NK-92 (cell line): ENCODE measurements around the gene RMDN3.

Experiments used
- DNase-seq: peaks from one replicate; lab custom pipeline; 2025; ENCODE audit not compliant: unreplicated experiment; lab: John Stamatoyannopoulos, UW

The RMDN3 gene

GRCh38 chr15:40754883-40755811, at the start of gene RMDN3:
Gene RMDN3, minus strand, starts transcription at chr15:40755254. Its CDS starts 471 bp downstream, at chr15:40754783.
- peak; percentile 55 for DNase-seq

- no peak for DNase-seq
Measured at GRCh38 chr15:40803688-40804087, 48.6 kb upstream of the RMDN3 start.

- no peak for DNase-seq
Measured at GRCh38 chr15:40803076-40803475, 48.0 kb upstream of the RMDN3 start.

GRCh38 chr15:40799523-40799922, 44.5 kb upstream of the RMDN3 start:
- no peak for DNase-seq

- no peak for DNase-seq
Measured at GRCh38 chr15:40796512-40796911, 41.5 kb upstream of the RMDN3 start.

- no peak for DNase-seq
Measured at GRCh38 chr15:40796041-40796440, 41.0 kb upstream of the RMDN3 start.

DNA sequence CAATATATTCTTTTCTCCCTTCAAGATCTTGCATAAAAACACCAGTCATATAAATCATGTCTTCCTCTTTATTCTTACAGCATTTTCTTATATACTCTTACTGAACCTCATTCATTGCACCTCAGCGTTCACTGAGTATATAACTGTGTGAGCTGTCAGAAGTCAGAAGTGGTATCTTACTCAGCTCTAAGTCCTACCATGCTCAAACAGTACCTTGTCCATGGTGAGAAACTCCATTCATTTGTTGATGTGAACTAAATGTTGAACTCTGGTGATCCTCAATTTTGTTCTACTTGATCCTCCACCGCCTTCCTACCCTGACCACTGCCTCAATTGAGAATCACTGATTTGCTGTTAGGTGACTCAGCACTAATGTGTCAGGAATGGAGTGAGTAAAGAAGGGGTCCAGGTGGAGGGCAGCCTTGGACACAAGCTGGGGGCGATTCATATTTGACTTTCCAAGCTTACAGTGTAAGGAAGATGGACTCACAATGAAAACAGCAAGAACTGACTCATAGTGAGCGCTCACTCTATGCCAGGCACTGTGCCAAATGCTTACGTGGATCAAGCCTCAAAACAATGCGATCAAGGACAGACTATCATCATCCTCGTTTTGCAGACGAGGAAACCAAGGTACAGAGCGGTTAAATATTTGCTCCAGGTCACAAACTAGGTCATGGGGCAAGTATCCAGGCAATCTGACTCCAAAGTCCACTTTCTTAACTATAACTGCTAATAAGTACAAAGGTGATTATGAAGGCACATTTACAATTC, 38.3 kb upstream of the RMDN3 start:
- DNase-seq = no peak

GRCh38 chr15:40792394-40792793, 37.3 kb upstream of the RMDN3 start:
- no peak for DNase-seq

DNA sequence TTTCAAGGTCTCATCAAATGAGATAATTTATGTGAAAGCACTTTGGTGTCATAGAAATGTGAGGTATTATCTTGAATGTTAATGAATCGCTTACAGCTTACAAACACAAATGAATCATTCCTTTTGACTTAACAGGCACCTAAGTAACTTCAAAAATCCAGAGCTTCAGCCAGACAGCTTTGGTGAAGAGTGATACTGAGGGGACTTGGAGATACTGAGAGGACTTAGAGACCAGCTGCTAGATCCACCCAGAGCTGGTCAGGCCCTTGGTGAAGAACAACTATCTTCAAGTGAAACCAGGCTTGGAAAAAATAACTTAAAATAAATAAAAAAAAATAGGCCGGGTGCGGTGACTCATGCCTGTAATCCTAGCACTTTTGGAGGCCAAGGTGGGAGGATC, 35.7 kb upstream of the RMDN3 start:
- no peak for DNase-seq

- DNase-seq = no peak
Measured at GRCh38 chr15:40789999-40790398, 34.9 kb upstream of the RMDN3 start.

- DNase-seq = no peak
Measured at GRCh38 chr15:40789119-40789518, 34.1 kb upstream of the RMDN3 start.

DNA sequence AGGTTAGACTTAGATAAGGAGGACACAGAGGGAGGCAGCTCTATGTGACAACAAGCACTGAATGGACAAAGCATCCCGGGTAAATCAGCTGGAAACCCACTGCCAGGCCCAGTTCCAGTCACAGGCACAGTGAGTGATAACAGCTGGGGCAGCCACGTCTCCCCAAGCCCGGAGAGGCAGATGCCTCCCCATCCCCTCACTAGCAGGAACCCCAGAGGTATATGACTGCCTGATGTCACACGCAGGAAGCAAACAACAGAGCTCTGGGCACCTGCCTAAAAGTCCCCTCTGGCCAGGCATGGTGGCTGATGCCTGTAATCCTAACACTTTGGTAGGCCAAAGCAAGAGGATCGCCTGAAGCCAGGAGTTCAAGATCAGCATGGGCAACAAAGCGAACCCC, 32.9 kb upstream of the RMDN3 start:
- DNase-seq = no peak

DNA sequence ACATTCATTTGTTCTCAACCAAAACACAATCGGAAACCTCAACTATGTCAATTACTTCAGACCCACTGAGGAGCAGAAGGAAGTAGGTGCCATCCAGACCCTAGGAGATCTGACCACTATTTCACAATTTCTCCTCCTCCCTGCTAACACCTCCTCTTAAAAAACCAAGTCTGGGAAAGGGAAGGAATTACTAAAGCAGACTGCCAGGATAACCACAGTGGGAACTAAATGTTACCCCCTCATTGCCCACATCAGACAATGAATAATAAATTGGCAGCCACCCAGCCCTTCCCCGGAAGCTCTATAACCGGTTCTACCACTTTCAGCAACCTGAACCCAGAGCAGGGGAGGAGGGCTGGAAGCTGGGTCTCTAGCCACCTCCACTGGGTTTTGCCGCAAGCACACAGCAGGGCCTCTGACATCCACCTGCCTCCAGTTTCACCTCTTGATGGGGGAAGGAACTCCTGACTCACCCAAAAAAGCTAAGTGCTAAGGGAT, 32.3 kb upstream of the RMDN3 start:
- no peak for DNase-seq

GRCh38 chr15:40785814-40786213, 30.8 kb upstream of the RMDN3 start:
- no peak for DNase-seq

DNA sequence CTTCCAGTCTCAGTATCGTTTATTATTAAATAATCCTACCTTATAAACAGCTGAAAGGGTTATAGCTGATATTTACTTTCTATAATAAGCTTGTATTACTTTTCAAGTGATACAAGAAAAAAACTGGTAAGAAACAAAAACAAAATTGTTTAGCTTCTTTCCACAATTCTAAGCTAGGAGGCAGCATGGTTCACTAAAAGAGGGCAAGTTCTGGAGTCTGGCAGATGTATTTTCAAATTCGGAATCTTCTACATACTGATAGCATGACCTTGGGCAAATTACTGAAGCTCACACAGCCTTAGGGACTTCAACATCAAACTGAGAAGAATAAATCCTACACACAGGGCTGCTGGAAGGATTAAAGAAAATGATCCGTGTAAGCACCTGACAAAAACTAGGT, 30.1 kb upstream of the RMDN3 start:
- no peak for DNase-seq

GRCh38 chr15:40782609-40783227, 27.7 kb upstream of the RMDN3 start:
- no peak for DNase-seq

DNA sequence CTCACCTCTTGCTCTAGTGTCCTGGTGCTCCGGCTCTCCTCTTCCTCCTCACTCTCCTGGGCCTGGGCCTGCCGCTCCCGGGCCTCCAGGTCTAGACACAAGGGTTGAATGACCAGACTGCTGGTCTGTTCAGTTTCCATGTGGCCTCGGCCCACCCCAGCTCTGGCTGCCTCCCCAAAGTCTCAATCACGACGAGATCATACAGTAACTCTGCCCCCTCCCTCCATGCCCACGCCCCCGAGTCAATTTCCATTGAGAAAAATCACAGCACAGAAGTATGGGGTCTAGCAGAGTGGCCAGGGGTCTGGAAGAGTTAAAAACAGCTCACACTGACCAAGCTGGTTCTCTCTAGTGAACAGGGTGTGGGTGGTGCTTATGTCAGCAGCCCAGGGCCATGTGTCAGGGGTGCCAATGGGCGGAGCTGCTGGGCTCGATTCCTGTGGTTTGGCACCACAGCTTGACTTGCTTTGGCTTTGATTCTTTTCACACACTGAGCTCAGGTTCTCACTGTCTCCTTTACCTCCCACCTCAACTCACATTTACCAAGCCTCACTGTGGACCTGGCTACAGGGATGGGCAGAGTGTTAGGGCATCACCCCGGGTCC, 21.6 kb upstream of the RMDN3 start:
- DNase-seq = no peak

DNA sequence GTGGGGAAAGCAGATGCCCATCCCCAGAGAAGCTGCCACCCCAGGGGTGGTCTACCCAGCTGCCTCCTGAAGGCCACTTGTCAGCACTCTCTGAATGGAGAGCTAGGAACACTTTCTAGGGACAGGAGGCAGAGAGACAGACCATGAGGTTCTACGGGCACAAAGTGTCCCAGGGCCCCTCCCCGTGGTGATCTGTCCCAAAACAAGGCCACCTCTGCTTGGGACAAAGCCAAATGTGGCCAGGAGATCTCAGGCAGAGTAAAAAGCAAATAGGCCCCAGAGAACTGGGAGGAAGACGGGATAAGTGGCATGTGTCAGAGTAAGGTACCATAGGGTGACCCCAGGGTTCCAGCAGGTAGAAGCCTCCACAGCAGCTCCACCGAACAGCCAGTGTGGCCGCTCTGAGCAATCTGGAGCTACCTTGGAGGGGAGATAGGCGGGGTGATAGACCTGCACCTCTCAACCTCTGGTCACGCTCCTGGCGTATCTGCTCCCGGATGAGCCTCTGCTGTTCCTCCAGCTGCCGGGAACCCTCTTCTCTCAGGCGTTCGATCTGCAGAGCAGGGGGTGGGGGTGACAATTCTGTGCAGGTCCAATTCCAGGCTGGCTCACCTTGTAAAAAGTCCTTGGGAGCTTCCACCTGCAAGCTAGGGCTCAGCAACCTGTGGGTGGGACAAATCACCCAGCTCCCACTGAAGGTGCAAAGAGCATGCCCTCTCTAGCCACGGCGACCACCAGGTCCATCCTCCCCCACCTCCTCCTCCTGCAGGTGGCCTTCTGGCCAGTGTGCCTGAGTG, 20.9 kb upstream of the RMDN3 start:
- DNase-seq = no peak

GRCh38 chr15:40775007-40775406, 20.0 kb upstream of the RMDN3 start:
- DNase-seq = no peak

DNA sequence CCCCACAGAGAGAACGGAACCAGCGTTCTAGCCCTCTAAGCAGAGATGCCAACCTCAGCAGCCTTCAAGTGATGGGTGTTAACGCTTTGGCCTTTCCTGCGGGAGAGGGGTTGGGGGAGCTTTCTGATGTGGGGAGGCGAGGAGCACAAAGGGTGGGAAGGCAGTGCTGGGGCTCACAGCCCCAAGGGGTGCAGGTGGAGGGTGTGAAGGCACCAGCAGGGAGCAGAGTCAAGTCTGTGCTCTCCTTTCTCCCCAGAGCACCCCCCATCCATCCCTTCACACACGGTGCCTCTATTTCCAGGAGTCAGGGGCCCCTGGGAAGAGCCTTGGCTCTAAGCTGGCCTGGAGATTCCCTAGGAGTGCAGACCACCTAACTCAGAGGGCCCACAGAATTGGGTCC, 18.8 kb upstream of the RMDN3 start:
- no peak for DNase-seq
